ENCODE measurements around the gene LGMN.

The LGMN gene

GRCh38 chr14:92737206-92737605, 11.2 kb downstream of the LGMN start:
- Histone ChIP-seq H3K27me3 (ENCODE audit: insufficient read depth, poor library complexity, severe bottlenecking) (peaks cover 18% of the 10 kb centered on the region), H3K4me3 (replicated peaks; ENCODE audit: insufficient read depth, low read length) (no peak overlapping the region), H3K27ac (replicated peaks) (no peak overlapping the region)
- DNase-seq (ENCODE audit: low read depth in 1 of 2, low spot score in 1 of 2), result no peak
- TF ChIP-seq CTCF (IDR thresholded peaks at IDR 0.05; ENCODE audit: insufficient read depth, low read length) (no peak), POLR2AphosphoS5 (IDR thresholded peaks at IDR 0.05; ENCODE audit: low read depth) (no peak), GABPA (IDR thresholded peaks at IDR 0.05; ENCODE audit: low read depth) (no peak), SPI1 (IDR thresholded peaks at IDR 0.05; ENCODE audit: borderline replicate concordance, low read depth) (no peak), REST (IDR thresholded peaks at IDR 0.05; ENCODE audit: insufficient replicate concordance, low read depth) (no peak)

- DNase-seq (ENCODE audit: low read depth in 1 of 2, low spot score in 1 of 2), result no peak
- Histone ChIP-seq H3K4me3 (replicated peaks; ENCODE audit: insufficient read depth, low read length) (no peak overlapping the region), H3K27ac (replicated peaks) (no peak overlapping the region), H3K27me3 (ENCODE audit: insufficient read depth, poor library complexity, severe bottlenecking) (peaks cover 24% of the 10 kb centered on the region)
- no peak for TF ChIP-seq SPI1 (IDR thresholded peaks at IDR 0.05; ENCODE audit: borderline replicate concordance, low read depth)
- no peak for TF ChIP-seq POLR2AphosphoS5 (IDR thresholded peaks at IDR 0.05; ENCODE audit: low read depth)
- no peak for TF ChIP-seq CTCF (IDR thresholded peaks at IDR 0.05; ENCODE audit: insufficient read depth, low read length)
- TF ChIP-seq REST (IDR thresholded peaks at IDR 0.05; ENCODE audit: insufficient replicate concordance, low read depth), result no peak
- no peak for TF ChIP-seq GABPA (IDR thresholded peaks at IDR 0.05; ENCODE audit: low read depth)
Measured at GRCh38 chr14:92735344-92735743, 13.1 kb downstream of the LGMN start.

GRCh38 chr14:92734618-92735017, 13.8 kb downstream of the LGMN start:
- TF ChIP-seq GABPA (IDR thresholded peaks at IDR 0.05; ENCODE audit: low read depth), result no peak
- Histone ChIP-seq H3K4me3 (replicated peaks; ENCODE audit: insufficient read depth, low read length) (no peak overlapping the region), H3K27ac (replicated peaks) (no peak overlapping the region), H3K27me3 (ENCODE audit: insufficient read depth, poor library complexity, severe bottlenecking) (peaks cover 26% of the 10 kb centered on the region)
- no peak for DNase-seq (ENCODE audit: low read depth in 1 of 2, low spot score in 1 of 2)

- peaks cover 32% of the 10 kb centered on the region for H3K27me3 ChIP-seq (ENCODE audit: insufficient read depth, poor library complexity, severe bottlenecking)
- TF ChIP-seq REST (IDR thresholded peaks at IDR 0.05; ENCODE audit: insufficient replicate concordance, low read depth), result no peak
- TF ChIP-seq CTCF (IDR thresholded peaks at IDR 0.05; ENCODE audit: insufficient read depth, low read length), result no peak
- TF ChIP-seq POLR2AphosphoS5 (IDR thresholded peaks at IDR 0.05; ENCODE audit: low read depth), result no peak
- TF ChIP-seq SPI1 (IDR thresholded peaks at IDR 0.05; ENCODE audit: borderline replicate concordance, low read depth), result no peak
- no peak for TF ChIP-seq GABPA (IDR thresholded peaks at IDR 0.05; ENCODE audit: low read depth)
- no peak for DNase-seq (ENCODE audit: low read depth in 1 of 2, low spot score in 1 of 2)
- no peak overlapping the region for H3K27ac ChIP-seq (replicated peaks)
- no peak overlapping the region for H3K4me3 ChIP-seq (replicated peaks; ENCODE audit: insufficient read depth, low read length)
Measured at GRCh38 chr14:92733007-92733406, 15.4 kb downstream of the LGMN start.
